Fibroblast of lung (primary cell): ENCODE data around the gene CHML. TPM values are rescaled to one million over a fixed set of nuclear protein-coding genes. Genes with fewer than 3 reads are reported as not detected.

ENCODE experiments used
- DNase-seq, 2 donors: peaks; one replicate each; pipeline versions ENCODE4 v3.0.0 to v3.0.0-alpha.2; 2010; ENCODE audit warnings: low read depth in 2 of 2
- H2AFZ ChIP-seq: 2 replicates; pipeline ENCODE4 v1.5.1; 2012; ENCODE audit warnings: low read length, control low read depth, inconsistent platforms
- H3K27ac ChIP-seq: 2 replicates; pipeline ENCODE4 v1.5.1; 2011; ENCODE audit warnings: low read length, control low read depth; ENCODE audit not compliant: insufficient read depth
- H3K27me3 ChIP-seq: 2 replicates; pipeline ENCODE4 v1.5.1; 2011; ENCODE audit warnings: mild to moderate bottlenecking, low read length; ENCODE audit not compliant: control insufficient read depth, insufficient read depth
- H3K36me3 ChIP-seq: 2 replicates; pipeline ENCODE4 v1.5.1; 2011; ENCODE audit warnings: low read length; ENCODE audit not compliant: control insufficient read depth, insufficient read depth
- H3K4me1 ChIP-seq: 2 replicates; pipeline ENCODE4 v1.5.1; 2011; ENCODE audit warnings: low read length; ENCODE audit not compliant: control insufficient read depth, insufficient read depth; ENCODE audit errors: extremely low read depth
- H3K4me2 ChIP-seq: 2 replicates; pipeline ENCODE4 v1.5.1; 2011; ENCODE audit warnings: low read length, control low read depth; ENCODE audit not compliant: insufficient read depth; ENCODE audit errors: extremely low read depth
- H3K4me3 ChIP-seq, 4 experiments: fragments of 200-600 bp in 1 of 4; sonication (generic) in 1 of 4; replicated peaks in 1 of 4; 2 replicates each; pipeline ENCODE4 v1.5.1; 2011 to 2016; ENCODE audit warnings: low read length in 4 of 4, low read depth in 3 of 4, mild to moderate bottlenecking in 3 of 4, control low read depth in 2 of 4, inconsistent platforms in 1 of 4, mixed read lengths in 1 of 4; ENCODE audit not compliant: insufficient read depth in 1 of 4; ENCODE audit errors: control extremely low read depth in 1 of 4
- H3K79me2 ChIP-seq: 2 replicates; pipeline ENCODE4 v1.5.1; 2012; ENCODE audit warnings: mild to moderate bottlenecking, low read length, inconsistent platforms; ENCODE audit not compliant: control insufficient read depth, insufficient read depth
- H3K9ac ChIP-seq: 2 replicates; pipeline ENCODE4 v1.5.1; 2011; ENCODE audit warnings: mild to moderate bottlenecking, low read length, control low read depth; ENCODE audit not compliant: insufficient read depth
- H3K9me3 ChIP-seq: 2 replicates; pipeline ENCODE4 v1.5.1; 2012; ENCODE audit warnings: low read depth, low read length; ENCODE audit not compliant: control insufficient read depth, insufficient read depth
- H4K20me1 ChIP-seq: 2 replicates; pipeline ENCODE4 v1.5.1; 2011; ENCODE audit warnings: low read length; ENCODE audit not compliant: control insufficient read depth, insufficient read depth; ENCODE audit errors: extremely low read depth
- CTCF ChIP-seq, 2 donors: IDR thresholded peaks in 1 of 2; conservative IDR thresholded peaks in 1 of 2; 1 replicate in 1 of 2; 2 replicates in 1 of 2; pipeline ENCODE4 v1.5.1; 2011 to 2012; ENCODE audit warnings: low read length in 2 of 2, control low read depth in 1 of 2, inconsistent platforms in 1 of 2, low read depth in 1 of 2, mild to moderate bottlenecking in 1 of 2
- EZH2 ChIP-seq: IDR thresholded peaks from 2 replicates; pipeline ENCODE4 v1.5.1; 2012; ENCODE audit warnings: low read length, control low read depth, mild to moderate bottlenecking; ENCODE audit errors: missing control alignments
- polyA plus RNA-seq, 2 donors: library from polyadenylated mRNA; depleted of rRNA in 1 of 2; stranded (reverse) in 1 of 2; unstranded in 1 of 2; fragments of >200 nt; gene quantifications; 2 replicates each; pipeline ENCODE4 v1.2.1, GENCODE V29; 2011 to 2012; ENCODE audit warnings: missing spikeins in 1 of 2
- total RNA-seq: library from RNA; depleted of rRNA; stranded (reverse); fragments of >200 nt; gene quantifications from 2 replicates; pipeline ENCODE4 v1.2.1, GENCODE V29; 2014

The CHML gene
- total and polyA plus RNA-seq, 2 donors (not counting 1 experiment from before 2014, with no cell fraction given) = 11.4 to 16.1 TPM

- TF ChIP-seq EZH2 (no peak), CTCF (conservative IDR thresholded peaks at IDR 0.05 in 1 of 2, IDR thresholded peaks at IDR 0.05 in 1 of 2; ENCODE audit: low read depth in 1 of 2, low read length in 2 of 2) (no peak)
- H3K4me1 ChIP-seq = no peaks in the 10 kb centered on the region
- H3K79me2 ChIP-seq = no peaks in the 10 kb centered on the region
- no peak overlapping the region for H2AFZ ChIP-seq
- no peak overlapping the region for H3K4me3 ChIP-seq
- no peak overlapping the region for H3K4me2 ChIP-seq
- no peaks in the 10 kb centered on the region for H4K20me1 ChIP-seq
- no peaks in the 10 kb centered on the region for H3K9me3 ChIP-seq
- H3K36me3 ChIP-seq = no peaks in the 10 kb centered on the region
- no peak overlapping the region for H3K9ac ChIP-seq
- H3K27me3 ChIP-seq = no peaks in the 10 kb centered on the region
- no peak for DNase-seq
- no peak overlapping the region for H3K27ac ChIP-seq
These were observed 35.8 kb upstream of the CHML start for GRCh38 chr1:241675983-241676382.

GRCh38 chr1:241674805-241675384, 34.7 kb upstream of the CHML start:
- DNase-seq = no peak
- Histone ChIP-seq H4K20me1 (no peaks in the 10 kb centered on the region), H3K4me1 (no peaks in the 10 kb centered on the region), H3K4me2 (no peak overlapping the region), H2AFZ (no peak overlapping the region), H3K27ac (no peak overlapping the region), H3K36me3 (no peaks in the 10 kb centered on the region), H3K9ac (no peak overlapping the region), H3K27me3 (no peaks in the 10 kb centered on the region), H3K4me3 (no peak overlapping the region), H3K9me3 (no peaks in the 10 kb centered on the region), H3K79me2 (no peaks in the 10 kb centered on the region)
- TF ChIP-seq CTCF (conservative IDR thresholded peaks at IDR 0.05 in 1 of 2, IDR thresholded peaks at IDR 0.05 in 1 of 2; ENCODE audit: low read depth in 1 of 2, low read length in 2 of 2) = no peak
- no peak for TF ChIP-seq EZH2

GRCh38 chr1:241672301-241672700, 32.1 kb upstream of the CHML start:
- TF ChIP-seq EZH2 (no peak), CTCF (conservative IDR thresholded peaks at IDR 0.05 in 1 of 2, IDR thresholded peaks at IDR 0.05 in 1 of 2; ENCODE audit: low read depth in 1 of 2, low read length in 2 of 2) (no peak)
- H3K4me2 ChIP-seq = no peak overlapping the region
- DNase-seq = no peak
- no peaks in the 10 kb centered on the region for H4K20me1 ChIP-seq
- no peaks in the 10 kb centered on the region for H3K79me2 ChIP-seq
- no peaks in the 10 kb centered on the region for H3K4me1 ChIP-seq
- no peak overlapping the region for H3K4me3 ChIP-seq
- H3K27me3 ChIP-seq = no peaks in the 10 kb centered on the region
- H3K9me3 ChIP-seq = no peaks in the 10 kb centered on the region
- H2AFZ ChIP-seq = no peak overlapping the region
- no peak overlapping the region for H3K9ac ChIP-seq
- no peaks in the 10 kb centered on the region for H3K36me3 ChIP-seq
- H3K27ac ChIP-seq = no peak overlapping the region
